NCI-H2227 (cell line): ENCODE measurements around the gene PNPLA7.
"Not testable (repeated sequence)": the region's sequence is repeated elsewhere in the genome, so short reads cannot be mapped to it uniquely, and the experiment has no call there.

ENCODE experiments used
- DNase-seq: peaks from one replicate; lab custom pipeline; 2025; ENCODE audit not compliant: unreplicated experiment; lab: John Stamatoyannopoulos, UW

PNPLA7 gene

GRCh38 chr9:137426018-137426681 is 124.1 kb downstream of the PNPLA7 start:
- no peak for DNase-seq

GRCh38 chr9:137423514-137424291 is 126.5 kb downstream of the PNPLA7 start:
- DNase-seq: no peak

- peak; percentile 94 for DNase-seq
Observed at GRCh38 chr9:137422604-137423513, 127.3 kb downstream of the PNPLA7 start, which contains the start of the genes EXD3 and NOXA1. Gene EXD3 (minus strand): TSS chr9:137423162. CDS start chr9:137395357, 27,805 bp downstream. Gene NOXA1 (plus strand): TSS chr9:137423393. CDS start chr9:137423530, 137 bp downstream.

GRCh38 chr9:137421838-137422603 is 128.2 kb downstream of the PNPLA7 start:
- no peak for DNase-seq

GRCh38 chr9:137417161-137418021 is 132.8 kb downstream of the PNPLA7 start:
- DNase-seq: no peak

GRCh38 chr9:137416563-137417151 is 133.5 kb downstream of the PNPLA7 start:
- DNase-seq: no peak

GRCh38 chr9:137416006-137416562 is 134.1 kb downstream of the PNPLA7 start:
- no peak for DNase-seq

- DNase-seq: no peak
Observed at GRCh38 chr9:137415451-137415850, 134.8 kb downstream of the PNPLA7 start.

GRCh38 chr9:137412431-137412830 is 137.8 kb downstream of the PNPLA7 start:
- DNase-seq: no peak

GRCh38 chr9:137411645-137412380 is 138.4 kb downstream of the PNPLA7 start:
- DNase-seq: no peak

GRCh38 chr9:137411260-137411644 is 138.9 kb downstream of the PNPLA7 start:
- no peak for DNase-seq

GRCh38 chr9:137410891-137411249 is 139.3 kb downstream of the PNPLA7 start:
- DNase-seq: no peak

GRCh38 chr9:137410236-137410890 is 139.8 kb downstream of the PNPLA7 start:
- DNase-seq: not testable (repeated sequence)
